ENCODE data around the gene DUSP1. TPM values are rescaled to one million over a fixed set of nuclear protein-coding genes. Genes with fewer than 3 reads are reported as not detected.

DUSP1 gene
- total RNA-seq, 1 experiment from 2014 or later, result 36.6 TPM

Other genes starting within 250 kb of the DUSP1 start
- 0.75 and 1.6 TPM in 2 replicates for gene NEURL1B, start 129.9 kb downstream of the DUSP1 start, total RNA-seq (2014; rRNA removed; shearing (Covaris generic))
- 21.3 and 28.7 TPM in 2 replicates for gene ERGIC1, start 63.1 kb upstream of the DUSP1 start, total RNA-seq (2014; rRNA removed; shearing (Covaris generic))
- gene RPL26L1, start 188.2 kb upstream of the DUSP1 start, total RNA-seq (2014; rRNA removed; shearing (Covaris generic)), result 144 and 147 TPM in 2 replicates
- 102 and 126 TPM in 2 replicates for gene ATP6V0E1, start 212.6 kb upstream of the DUSP1 start, total RNA-seq (2014; rRNA removed; shearing (Covaris generic))

All from G401 (cell line).